H1 (cell line): ENCODE results near the gene KIF5C. TPM values are rescaled to one million over a fixed set of nuclear protein-coding genes. Genes with fewer than 3 reads are reported as not detected.

Experiments
- CTCF ChIA-PET: fragments of 300-600 bp; sonication (Branson Sonifier 250); formaldehyde crosslinking; loops from one replicate; lab custom pipeline; 2021; ENCODE audit not compliant: partially characterized antibody; lab: Charles Lee
- POLR2A ChIA-PET: fragments of 300-600 bp; sonication (Branson Sonifier 250); formaldehyde crosslinking; loops from one replicate; lab custom pipeline; 2021; ENCODE audit warnings: inconsistent platforms; ENCODE audit not compliant: partially characterized antibody; lab: Charles Lee
- DNase-seq, 2 experiments: peaks; one replicate each; pipeline versions ENCODE4 v3.0.0 to v3.0.0-alpha.2; 2010 to 2022; ENCODE audit warnings: low spot score in 2 of 2, low read depth in 1 of 2, mixed read lengths in 1 of 2
- FAIRE-seq: peaks from 2 replicates; lab custom pipeline; 2011; peaks lifted over from hg19 to GRCh38; lab: Jason Lieb, UNC
- H2AFZ ChIP-seq: 2 replicates; pipeline ENCODE4 v1.8.1; 2012; ENCODE audit warnings: low read length, inconsistent platforms
- H2AK5ac ChIP-seq: 2 replicates; pipeline ENCODE4 v1.6.1; 2013; ENCODE audit warnings: low read depth, low read length
- H2BK120ac ChIP-seq: replicated peaks from 2 replicates; pipeline ENCODE3; 2013; ENCODE audit warnings: low read depth, low read length, inconsistent platforms
- H2BK12ac ChIP-seq: 2 replicates; pipeline ENCODE4 v1.6.1; 2013; ENCODE audit warnings: low read depth, low read length
- H2BK15ac ChIP-seq: 2 replicates; pipeline ENCODE4 v1.6.1; 2013; ENCODE audit warnings: low read length
- H2BK20ac ChIP-seq: 2 replicates; pipeline ENCODE4 v1.6.1; 2013; ENCODE audit warnings: low read length
- H2BK5ac ChIP-seq: 2 replicates; pipeline ENCODE4 v1.6.1; 2013; ENCODE audit warnings: low read depth, low read length
- H3K14ac ChIP-seq: 2 replicates; pipeline ENCODE4 v1.6.1; 2013; ENCODE audit warnings: inconsistent platforms; ENCODE audit not compliant: insufficient read length
- H3K18ac ChIP-seq: 2 replicates; pipeline ENCODE4 v1.6.1; 2013; ENCODE audit warnings: low read length; ENCODE audit errors: extremely low read depth
- H3K23ac ChIP-seq: 2 replicates; pipeline ENCODE4 v1.6.1; 2013; ENCODE audit warnings: inconsistent platforms; ENCODE audit not compliant: insufficient read length
- H3K23me2 ChIP-seq: 2 replicates; pipeline ENCODE4 v1.6.1; 2013; ENCODE audit warnings: low read depth, low read length
- H3K27ac ChIP-seq: 2 replicates; pipeline ENCODE4 v1.6.1; 2011; ENCODE audit warnings: low read depth, low read length, inconsistent platforms
- H3K27me3 ChIP-seq, 4 experiments: replicated peaks in 1 of 4; 1 replicate in 1 of 4; 2 replicates in 3 of 4; pipeline versions ENCODE4 v1.6.1 to v1.8.1; 2011 to 2013; ENCODE audit warnings: low read length in 3 of 4, mild to moderate bottlenecking in 3 of 4, inconsistent platforms in 2 of 4, mixed read lengths in 2 of 4, moderate library complexity in 1 of 4; ENCODE audit not compliant: control insufficient read depth in 3 of 4, insufficient read depth in 3 of 4; ENCODE audit errors: extremely low read depth in 1 of 4
- H3K36me3 ChIP-seq, 4 experiments: 2 replicates each; pipeline versions ENCODE4 v1.6.1 to v1.8.1; 2011 to 2013; ENCODE audit warnings: mild to moderate bottlenecking in 4 of 4, low read length in 3 of 4, moderate library complexity in 2 of 4, control low read depth in 1 of 4, inconsistent platforms in 1 of 4; ENCODE audit not compliant: insufficient read depth in 4 of 4, control insufficient read depth in 2 of 4
- H3K4ac ChIP-seq: replicated peaks from 2 replicates; pipeline ENCODE3; 2013; ENCODE audit warnings: low read length, low read depth, mixed read lengths, inconsistent platforms; ENCODE audit not compliant: insufficient read length
- H3K4me1 ChIP-seq, 4 experiments: replicated peaks in 1 of 4; 1 replicate in 1 of 4; 2 replicates in 3 of 4; pipeline versions ENCODE4 v1.6.1 to v1.8.1; 2011 to 2013; ENCODE audit warnings: low read length in 3 of 4, inconsistent platforms in 2 of 4, mixed read lengths in 1 of 4; ENCODE audit not compliant: insufficient read depth in 4 of 4, control insufficient read depth in 3 of 4
- H3K4me2 ChIP-seq, 2 experiments: 2 replicates each; pipeline versions ENCODE4 v1.6.1 to v1.8.1; 2011 to 2013; ENCODE audit warnings: low read depth in 2 of 2, low read length in 2 of 2, control low read depth in 1 of 2, inconsistent platforms in 1 of 2, mild to moderate bottlenecking in 1 of 2; ENCODE audit not compliant: insufficient read depth in 1 of 2
- H3K4me3 ChIP-seq, 4 experiments: fragments of 200-600, 300-600 bp in 1 of 4; sonication (generic), shearing (Covaris generic), sonication (Bioruptor Twin) in 1 of 4; 2 replicates each; pipeline versions ENCODE4 v1.5.1 to v1.8.1; 2011 to 2016; ENCODE audit warnings: low read length in 4 of 4, low read depth in 3 of 4, control low read depth in 2 of 4, inconsistent platforms in 2 of 4, mild to moderate bottlenecking in 2 of 4, mixed read lengths in 1 of 4, moderate library complexity in 1 of 4; ENCODE audit not compliant: insufficient read depth in 2 of 4; ENCODE audit errors: extremely low read depth in 1 of 4
- H3K56ac ChIP-seq: replicated peaks from 2 replicates; pipeline ENCODE3; 2013; ENCODE audit warnings: low read depth, mild to moderate bottlenecking, mixed read lengths, low read length, inconsistent platforms; ENCODE audit not compliant: insufficient read length
- H3K79me1 ChIP-seq: 2 replicates; pipeline ENCODE4 v1.6.1; 2013; ENCODE audit warnings: low read depth, low read length, control low read depth
- H3K79me2 ChIP-seq, 2 experiments: 2 replicates each; pipeline versions ENCODE4 v1.6.1 to v1.8.1; 2012 to 2013; ENCODE audit warnings: low read length in 2 of 2, mild to moderate bottlenecking in 2 of 2, inconsistent platforms in 1 of 2; ENCODE audit not compliant: insufficient read depth in 2 of 2, control insufficient read depth in 1 of 2
- H3K9ac ChIP-seq, 4 experiments: replicated peaks in 1 of 4; 1 replicate in 1 of 4; 2 replicates in 3 of 4; pipeline versions ENCODE4 v1.6.1 to v1.8.1; 2011 to 2013; ENCODE audit warnings: low read depth in 3 of 4, low read length in 3 of 4, control low read depth in 2 of 4, mild to moderate bottlenecking in 2 of 4, moderate library complexity in 2 of 4, inconsistent platforms in 1 of 4; ENCODE audit errors: extremely low read depth in 1 of 4
- H3K9me3 ChIP-seq, 2 experiments: 2 replicates each; pipeline versions ENCODE4 v1.6.1 to v1.8.1; 2012 to 2013; ENCODE audit warnings: mild to moderate bottlenecking in 2 of 2, moderate library complexity in 2 of 2, control low read depth in 1 of 2, inconsistent platforms in 1 of 2, low read depth in 1 of 2, low read length in 1 of 2, mixed read lengths in 1 of 2; ENCODE audit not compliant: insufficient read depth in 2 of 2
- H4K20me1 ChIP-seq, 2 experiments: replicated peaks in 1 of 2; 2 replicates each; pipeline versions ENCODE3 to v1.8.1; 2011 to 2013; ENCODE audit warnings: inconsistent platforms in 2 of 2, low read length in 2 of 2, mild to moderate bottlenecking in 1 of 2; ENCODE audit not compliant: insufficient read depth in 2 of 2, control insufficient read depth in 1 of 2
- H4K5ac ChIP-seq: 2 replicates; pipeline ENCODE4 v1.6.1; 2013; ENCODE audit warnings: low read length, low read depth, mixed read lengths, inconsistent platforms; ENCODE audit not compliant: insufficient read length
- H4K8ac ChIP-seq: 2 replicates; pipeline ENCODE4 v1.8.0; 2013; ENCODE audit warnings: mild to moderate bottlenecking, moderate library complexity, low read length, inconsistent platforms; ENCODE audit not compliant: insufficient read depth; ENCODE audit errors: extremely low read depth
- H4K91ac ChIP-seq: replicated peaks from 2 replicates; pipeline ENCODE3; 2013; ENCODE audit warnings: low read length, mixed read lengths, inconsistent platforms; ENCODE audit not compliant: insufficient read length
- ASH2L ChIP-seq: fragments of 200-600, 300-600 bp; sonication (generic); IDR thresholded peaks from one replicate; pipeline ENCODE4 v1.7.1; 2017; ENCODE audit warnings: low read length
- BCL11A ChIP-seq, 2 experiments: IDR thresholded peaks; one replicate each; pipeline ENCODE4 v1.6.1; 2011; ENCODE audit warnings: low read depth in 2 of 2, low read length in 2 of 2, mild to moderate bottlenecking in 2 of 2
- CREB1 ChIP-seq: IDR thresholded peaks from 2 replicates; pipeline ENCODE4 v1.6.1; 2012; ENCODE audit warnings: inconsistent platforms
- GTF2F1 ChIP-seq: IDR thresholded peaks from 2 replicates; pipeline ENCODE4 v1.6.1; 2012; ENCODE audit warnings: low read depth, low read length, improper control_type of control experiment, borderline replicate concordance
- HDAC6 ChIP-seq: IDR thresholded peaks from one replicate; pipeline ENCODE4 v1.7.1; 2012; ENCODE audit warnings: low read depth, mild to moderate bottlenecking, inconsistent platforms, low read length, moderate library complexity
- JUN ChIP-seq: IDR thresholded peaks from 2 replicates; pipeline ENCODE4 v1.6.1; 2011; ENCODE audit warnings: low read depth, mild to moderate bottlenecking, improper control_type of control experiment, low read length
- JUND ChIP-seq: IDR thresholded peaks from 2 replicates; pipeline ENCODE4 v1.6.1; 2011; ENCODE audit warnings: mild to moderate bottlenecking, improper control_type of control experiment, low read length
- MAFK ChIP-seq: IDR thresholded peaks from 2 replicates; pipeline ENCODE4 v1.6.1; 2012; ENCODE audit warnings: low read depth, mild to moderate bottlenecking, improper control_type of control experiment, low read length
- NRF1 ChIP-seq: IDR thresholded peaks from 2 replicates; pipeline ENCODE4 v1.6.1; 2011; ENCODE audit warnings: mild to moderate bottlenecking, low read depth, low read length, improper control_type of control experiment
- RXRA ChIP-seq: IDR thresholded peaks from 2 replicates; pipeline ENCODE4 v1.6.1; 2011; ENCODE audit warnings: low read depth, mild to moderate bottlenecking, low read length, moderate library complexity; ENCODE audit not compliant: insufficient read depth
- SIN3A ChIP-seq, 2 experiments: IDR thresholded peaks in 1 of 2; conservative IDR thresholded peaks in 1 of 2; 2 replicates each; pipeline ENCODE4 v1.6.1; 2011 to 2012; ENCODE audit warnings: low read length in 2 of 2, improper control_type of control experiment in 1 of 2, low read depth in 1 of 2, mild to moderate bottlenecking in 1 of 2
- TAF1 ChIP-seq: IDR thresholded peaks from 2 replicates; pipeline ENCODE4 v1.6.1; 2011; ENCODE audit warnings: mild to moderate bottlenecking, low read depth, low read length
- WGBS, 2 experiments: shearing (Covaris generic) in 1 of 2; methylation state at CpG; one replicate each; pipeline versions ENCODE4 v1.1.6 to v1.1.7; 2013 to 2015; ENCODE audit warnings: low lambda C conversion rate in 2 of 2, mixed read lengths in 2 of 2, inconsistent platforms in 1 of 2, low coverage in 1 of 2, missing lambda C conversion rate in 1 of 2; ENCODE audit not compliant: insufficient replicate concordance in 2 of 2, insufficient coverage in 1 of 2, insufficient read length in 1 of 2; ENCODE audit errors: extremely low coverage in 1 of 2, missing lambda C conversion rate in 1 of 2; 5-methylcytosine and 5-hydroxymethylcytosine counted together
- polyA plus RNA-seq, 7 experiments: library from polyadenylated mRNA; depleted of rRNA in 3 of 7; stranded (reverse) in 5 of 7; unstranded in 2 of 7; fragments of >200 nt in 5 of 7; fragments of 200-250 nt in 2 of 7; gene quantifications; 1 replicate in 5 of 7; 2 replicates in 1 of 7; 4 replicates in 1 of 7; pipeline versions ENCODE4 v1.2.1 to v1.2.3, GENCODE V29; 2011 to 2013; ENCODE audit warnings: missing spikeins in 2 of 7, mixed read lengths in 2 of 7
- total RNA-seq: library from RNA; stranded (reverse); fragmentation: NEBNext Ultra II Directional; extraction: Animal tissue kit (Norgen Biotek cat#: 25700); gene quantifications from 2 replicates; pipeline ENCODE4 v1.2.1, GENCODE V29; 2021

The KIF5C gene
- total and polyA plus RNA-seq, 2 of the 8 experiments (the other 6 are each of a cell fraction or from before 2014, with no cell fraction given) = 16.3 to 66.4 TPM

DNA sequence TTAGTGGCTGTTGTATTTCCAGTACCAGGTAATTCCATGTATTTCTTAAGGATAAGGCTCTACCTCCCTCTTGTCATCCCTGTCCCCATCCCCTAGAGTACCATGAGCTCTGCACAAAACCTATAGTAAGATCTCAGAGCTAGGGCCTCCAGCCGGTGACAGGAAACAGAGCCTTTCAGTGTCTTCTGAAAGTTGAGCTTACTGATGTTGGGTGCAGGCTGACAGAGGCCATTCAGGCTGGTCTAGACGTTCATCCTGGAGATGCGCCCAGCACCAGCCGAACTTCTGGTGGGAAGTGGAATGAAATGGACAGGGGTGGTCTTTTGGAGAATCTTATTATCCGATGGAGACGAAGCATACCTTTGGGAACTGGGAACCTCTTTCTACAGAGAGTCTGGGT lies 146.7 kb downstream of the KIF5C start:
- no peaks in the 10 kb centered on the region for H3K27me3 ChIP-seq
- no peak overlapping the region for H2BK15ac ChIP-seq
- H2AFZ ChIP-seq = no peak overlapping the region
- no peak overlapping the region for H4K91ac ChIP-seq
- 98% methylated on average over 6 of the region's 6 CpGs; no CpG with 5 or more reads in 1 of the 2 experiments for WGBS, 2 experiments
- TF ChIP-seq TAF1 (no peak), RXRA (no peak), SIN3A (conservative IDR thresholded peaks at IDR 0.05 in 1 of 2, IDR thresholded peaks at IDR 0.05 in 1 of 2; ENCODE audit: low read depth in 1 of 2, low read length in 2 of 2) (no peak), HDAC6 (no peak), JUND (no peak), ASH2L (no peak), NRF1 (no peak), JUN (no peak), BCL11A (IDR thresholded peaks at IDR 0.05; ENCODE audit: low read depth in 2 of 2, low read length in 2 of 2) (no peak), MAFK (no peak), CREB1 (no peak), GTF2F1 (no peak)
- H3K4ac ChIP-seq = no peak overlapping the region
- no peak overlapping the region for H4K8ac ChIP-seq
- H3K36me3 ChIP-seq = peaks cover 2 to 6% (median 3%) of the 10 kb centered on the region in 4 experiments; a peak in 3 of 8 replicates
- H3K4me3 ChIP-seq = no peak overlapping the region
- no peak overlapping the region for H2BK20ac ChIP-seq
- H4K20me1 ChIP-seq = no peaks in the 10 kb centered on the region
- no peak overlapping the region for H2AK5ac ChIP-seq
- H3K27ac ChIP-seq = no peak overlapping the region
- no peaks in the 10 kb centered on the region for H3K9me3 ChIP-seq
- H3K56ac ChIP-seq = no peak overlapping the region
- H3K79me2 ChIP-seq = no peaks in the 10 kb centered on the region
- DNase-seq (peak in 1 of 2 experiments; percentile 33), FAIRE-seq (no peak)
- H2BK12ac ChIP-seq = no peak overlapping the region
- H3K79me1 ChIP-seq = no peaks in the 10 kb centered on the region
- no peaks in the 10 kb centered on the region for H3K23me2 ChIP-seq
- H2BK120ac ChIP-seq = no peak overlapping the region
- no peak overlapping the region for H2BK5ac ChIP-seq
- no peak overlapping the region for H4K5ac ChIP-seq
- H3K23ac ChIP-seq = no peak overlapping the region
- H3K18ac ChIP-seq = no peak overlapping the region
- CTCF ChIA-PET = interaction anchor here (0.6 to 22.0 kb wide), 2 partner anchors 8 to 771 kb away, joined by 3 to 277 read pairs; no protein-coding TSS in a partner anchor
- no peaks in the 10 kb centered on the region for H3K4me1 ChIP-seq
- POLR2A ChIA-PET = no interaction called here
- H3K9ac ChIP-seq = no peak overlapping the region
- H3K4me2 ChIP-seq = no peak overlapping the region
- no peak overlapping the region for H3K14ac ChIP-seq
